T-helper 9 cell (primary cell): Measurements from ENCODE around the gene FNDC10.
A peak's percentile ranks its signal among the peaks of the same experiment; 100 is the strongest.

Experiments
- DNase-seq: peaks from one replicate; pipeline ENCODE4 v3.0.0-alpha.2; 2020

Gene FNDC10

DNA sequence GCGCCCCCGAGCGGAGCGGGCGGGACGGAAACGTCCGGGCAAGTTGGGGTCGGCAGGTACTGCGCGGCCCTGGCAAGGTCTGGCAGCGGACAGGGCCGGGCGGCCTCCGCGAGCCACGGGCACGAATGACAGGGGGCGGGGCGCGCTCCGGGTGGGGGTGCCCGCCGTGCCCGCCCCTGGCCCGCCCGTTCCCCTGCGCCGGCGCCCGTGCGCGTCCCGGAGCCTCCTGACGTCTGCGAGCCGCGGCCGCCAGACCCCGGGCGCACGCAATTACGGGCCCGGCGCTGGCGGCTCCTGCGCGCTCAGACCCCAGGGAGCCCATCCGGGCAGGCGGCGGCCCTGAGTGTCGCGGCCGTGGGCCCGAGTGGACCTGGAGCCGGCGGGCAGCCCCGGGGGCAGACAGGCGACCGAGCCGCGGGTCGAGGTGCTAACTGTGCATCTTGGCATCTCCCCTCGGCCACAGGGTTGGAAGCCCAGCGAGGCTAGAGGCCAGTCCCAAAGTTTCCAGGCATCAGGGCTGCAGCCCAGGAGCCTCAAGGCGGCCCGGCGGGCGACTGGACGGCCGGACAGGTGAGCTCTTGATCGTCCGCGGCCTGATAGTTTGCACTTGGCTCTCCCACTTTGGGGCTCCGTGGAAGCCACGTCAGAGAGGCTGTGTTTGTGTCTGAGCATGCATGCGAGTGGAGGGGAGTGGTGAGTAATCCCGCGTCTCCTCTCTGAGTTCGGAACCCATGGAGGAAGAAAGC is 16.3 kb upstream of the FNDC10 start:
- peak; percentile 44 for DNase-seq

DNA sequence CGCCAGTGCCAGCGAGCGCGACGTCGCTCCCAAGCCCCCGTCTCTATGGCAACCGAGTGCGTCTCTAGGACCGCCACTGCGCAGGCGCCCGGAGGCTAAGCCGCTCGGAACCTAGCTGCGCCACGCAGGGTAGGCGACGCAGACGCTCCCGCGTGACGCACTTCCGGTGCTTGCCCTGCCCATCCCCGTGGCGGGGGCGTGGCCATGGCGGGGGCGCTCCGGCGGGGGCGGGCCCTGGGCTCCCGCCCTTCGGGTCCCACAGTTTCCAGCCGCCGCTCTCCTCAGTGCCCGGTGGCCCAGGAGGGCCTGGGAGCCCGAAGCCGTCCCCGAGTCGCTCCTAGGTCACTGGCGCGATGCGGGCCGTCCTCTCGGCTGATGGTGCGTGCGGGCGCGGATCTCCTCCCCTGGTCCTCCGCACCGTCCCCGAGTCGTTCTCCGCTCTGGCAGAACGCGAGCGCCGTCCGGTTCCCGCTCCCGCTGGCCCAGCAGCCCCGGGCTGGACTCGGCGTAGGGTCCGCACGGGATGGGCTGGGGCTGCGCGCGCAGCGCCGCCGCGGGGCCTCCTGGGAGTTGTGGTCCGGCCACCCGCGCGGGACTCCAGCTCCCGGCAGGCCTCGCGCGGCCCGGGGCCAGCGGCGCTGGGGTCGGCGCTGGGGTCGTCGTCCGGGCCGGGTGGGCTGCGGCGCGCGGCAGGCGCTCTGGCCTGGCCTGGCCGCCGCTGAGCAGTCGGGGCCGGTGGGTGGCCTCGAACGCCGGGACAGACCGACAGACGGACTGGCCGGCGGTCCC is 15.5 kb upstream of the FNDC10 start, which contains the start of gene MIB2:
Gene MIB2, plus strand, starts transcription at position 245 of the 789 bp plus-strand sequence. CDS start 7,953 bp downstream, outside the sequence.
- peak; percentile 98 for DNase-seq

DNA sequence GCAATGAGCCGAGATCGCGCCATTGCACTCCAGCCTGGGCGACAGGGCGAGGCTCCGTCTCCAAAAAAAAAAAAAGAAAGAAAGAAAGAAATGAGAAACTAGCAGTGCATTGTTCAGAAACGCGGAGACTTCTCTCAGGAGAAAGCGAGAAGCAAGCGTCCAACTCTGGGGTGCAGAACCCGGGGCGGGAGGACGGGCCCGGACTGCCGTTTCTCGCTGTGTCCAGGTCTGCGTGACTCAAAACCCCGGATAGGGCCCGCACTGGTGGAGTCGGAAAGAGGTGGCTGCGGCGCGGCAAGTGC is 15.0 kb upstream of the FNDC10 start:
- no peak for DNase-seq

DNA sequence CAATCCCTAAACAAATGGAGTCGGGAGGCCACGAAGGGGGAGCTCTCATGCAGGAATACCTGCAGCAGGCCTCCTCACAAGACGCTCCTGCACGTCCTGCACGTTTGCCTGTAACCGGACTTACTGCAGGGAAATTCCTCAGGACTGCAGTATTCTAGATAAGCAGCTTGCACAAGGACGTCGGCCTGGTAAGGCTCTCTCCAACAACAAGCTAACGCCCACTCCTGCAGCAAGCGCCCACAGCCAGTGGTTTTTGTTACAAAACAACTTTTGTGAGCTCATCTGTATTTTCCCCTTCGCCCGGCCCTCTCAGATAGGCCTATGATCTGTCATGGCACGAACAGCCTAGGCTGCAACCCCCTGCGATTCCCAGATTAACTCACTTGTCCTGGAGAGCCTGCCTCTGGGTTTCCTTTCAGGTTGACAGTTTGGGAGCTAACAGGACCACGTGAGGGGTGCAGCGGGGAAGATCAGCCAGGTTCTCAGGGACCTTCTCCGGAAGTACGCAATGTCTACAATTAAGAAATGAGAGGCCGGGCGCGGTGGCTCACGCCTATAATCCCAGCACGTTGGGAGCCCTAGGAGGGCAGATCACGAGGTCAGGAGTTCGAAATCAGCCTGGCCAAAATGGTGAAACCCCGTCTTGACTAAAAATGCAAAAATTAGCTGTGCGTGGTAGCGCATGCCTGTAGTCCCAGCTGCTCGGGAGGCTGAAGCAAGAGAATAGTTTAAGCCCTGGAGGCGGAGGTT is 14.4 kb upstream of the FNDC10 start:
- DNase-seq = peak; percentile 38

DNA sequence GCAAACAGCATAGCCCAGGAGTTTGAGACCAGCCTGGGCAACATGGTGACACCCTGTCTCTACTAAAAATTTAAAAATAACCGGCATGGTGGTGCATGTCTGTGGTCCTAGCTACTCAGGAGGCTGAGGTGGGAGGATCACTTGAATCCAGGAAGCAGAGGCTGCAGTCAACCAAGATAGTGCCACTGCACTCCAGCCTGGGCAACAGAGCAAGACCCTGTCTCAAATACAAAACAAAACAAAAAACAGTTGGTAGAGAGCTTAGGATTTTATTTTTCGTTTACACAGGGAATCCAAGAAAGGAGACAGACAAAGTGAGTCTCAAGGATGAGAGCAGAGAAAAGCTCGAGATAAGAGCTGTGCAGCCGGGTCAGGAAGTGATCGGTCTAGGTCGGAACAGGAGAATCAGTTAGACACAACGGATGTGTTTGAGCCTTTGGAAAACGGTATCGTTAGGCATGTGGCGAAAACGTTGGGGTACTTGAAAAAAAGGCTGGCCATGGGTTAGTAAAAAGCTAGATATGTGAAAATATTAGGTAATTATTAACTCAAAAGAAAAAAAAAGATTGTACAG is 13.7 kb upstream of the FNDC10 start:
- DNase-seq = no peak

DNA sequence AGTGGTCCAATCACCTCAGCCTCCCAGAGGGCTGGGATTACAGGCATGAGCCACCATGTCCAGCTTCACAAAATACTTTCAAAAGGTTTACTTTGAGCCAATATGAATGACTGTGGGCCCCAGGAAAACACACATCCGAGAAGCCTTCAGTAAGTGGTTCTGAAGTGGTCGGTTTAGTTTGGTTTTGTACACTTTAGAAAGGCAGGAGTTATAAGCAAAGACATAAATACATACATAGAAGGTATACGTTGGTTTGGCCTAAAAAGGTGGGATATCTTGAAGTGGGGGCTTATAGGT is 12.1 kb upstream of the FNDC10 start:
- no peak for DNase-seq

DNA sequence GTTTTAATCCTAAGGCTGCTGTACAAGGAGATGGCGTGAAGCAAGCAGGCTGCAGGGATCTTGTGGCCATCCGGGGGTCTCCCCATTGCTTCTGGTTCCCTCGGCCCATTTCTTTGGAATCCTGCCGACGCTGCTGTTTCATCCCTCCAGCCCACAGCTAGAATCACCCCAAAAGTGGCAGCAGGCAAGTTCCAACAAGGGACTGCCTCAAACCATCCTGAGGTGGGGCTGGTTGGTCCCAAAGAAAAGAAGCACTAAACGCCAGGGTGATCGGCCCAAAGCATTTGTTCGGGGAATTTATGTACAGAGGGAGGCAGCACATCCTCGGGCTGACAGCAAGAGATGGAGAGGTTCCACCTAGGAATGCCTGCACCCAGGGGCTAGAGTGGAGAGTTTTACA is 10.9 kb upstream of the FNDC10 start:
- no peak for DNase-seq

DNA sequence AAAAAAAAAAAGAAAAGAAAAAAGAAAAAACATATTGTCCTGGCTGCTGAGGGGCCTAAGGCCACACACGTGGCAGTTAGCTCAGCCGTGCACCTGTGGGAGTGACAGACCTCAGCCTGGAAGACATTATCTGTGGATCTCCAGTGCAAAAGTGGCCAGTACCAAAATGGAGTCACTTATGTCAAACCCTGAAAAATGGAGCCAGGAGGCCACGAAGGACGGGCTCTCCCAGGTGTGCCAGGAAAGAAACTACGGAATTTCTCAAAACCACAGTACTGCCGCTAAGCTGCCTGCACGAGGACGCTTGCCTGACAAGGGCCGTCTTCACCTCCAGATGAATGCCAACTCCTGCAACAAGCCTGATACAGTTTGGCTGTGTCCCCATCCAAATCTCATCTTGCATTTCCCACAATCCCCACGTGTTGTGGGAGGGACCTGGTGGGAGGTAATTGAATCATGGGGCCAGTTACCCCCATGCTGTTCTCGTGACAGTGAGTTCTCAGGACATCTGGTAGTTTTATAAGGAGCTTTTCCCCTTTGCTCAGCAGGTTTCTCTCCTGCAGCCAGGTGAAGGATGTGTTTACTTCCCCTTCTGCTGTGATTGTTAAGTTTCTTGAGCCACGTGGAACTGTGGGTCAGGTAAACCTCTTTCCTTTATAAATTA is 10.0 kb upstream of the FNDC10 start:
- no peak for DNase-seq

DNA sequence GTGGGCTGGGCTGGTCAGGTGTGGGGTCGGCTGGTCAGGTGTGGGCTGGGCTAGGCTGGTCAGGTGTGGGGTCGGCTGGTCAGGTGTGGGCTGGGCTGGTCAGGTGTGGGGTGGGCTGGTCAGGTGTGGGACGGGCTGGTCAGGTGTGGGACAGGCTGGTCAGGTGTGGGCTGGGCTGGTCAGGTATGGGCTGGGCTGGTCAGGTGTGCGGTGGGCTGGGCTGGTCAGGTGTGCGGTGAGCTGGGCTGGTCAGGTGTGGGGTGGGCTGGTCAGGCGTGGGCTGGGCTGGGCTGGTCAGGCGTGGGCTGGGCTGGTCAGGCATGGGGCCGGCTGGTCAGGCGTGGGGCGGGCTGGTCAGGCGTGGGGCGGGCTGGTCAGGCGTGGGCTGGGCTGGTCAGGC is 6.3 kb upstream of the FNDC10 start:
- DNase-seq = no peak

DNA sequence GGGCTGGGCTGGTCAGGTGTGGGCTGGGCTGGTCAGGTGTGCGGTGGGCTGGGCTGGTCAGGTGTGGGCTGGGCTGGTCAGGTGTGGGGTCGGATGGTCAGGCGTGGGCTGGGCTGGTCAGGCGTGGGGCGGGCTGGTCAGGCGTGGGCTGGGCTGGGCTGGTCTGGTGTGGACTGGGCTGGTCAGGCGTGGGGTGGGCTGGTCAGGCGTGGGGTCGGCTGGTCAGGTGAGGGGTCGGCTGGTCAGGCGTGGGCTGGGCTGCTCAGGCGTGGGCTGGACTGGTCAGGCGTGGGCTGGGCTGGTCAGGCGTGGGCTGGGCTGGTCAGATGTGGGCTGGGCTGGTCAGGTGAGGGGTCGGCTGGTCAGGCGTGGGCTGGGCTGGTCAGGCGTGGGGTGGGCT is 5.8 kb upstream of the FNDC10 start:
- no peak for DNase-seq

DNA sequence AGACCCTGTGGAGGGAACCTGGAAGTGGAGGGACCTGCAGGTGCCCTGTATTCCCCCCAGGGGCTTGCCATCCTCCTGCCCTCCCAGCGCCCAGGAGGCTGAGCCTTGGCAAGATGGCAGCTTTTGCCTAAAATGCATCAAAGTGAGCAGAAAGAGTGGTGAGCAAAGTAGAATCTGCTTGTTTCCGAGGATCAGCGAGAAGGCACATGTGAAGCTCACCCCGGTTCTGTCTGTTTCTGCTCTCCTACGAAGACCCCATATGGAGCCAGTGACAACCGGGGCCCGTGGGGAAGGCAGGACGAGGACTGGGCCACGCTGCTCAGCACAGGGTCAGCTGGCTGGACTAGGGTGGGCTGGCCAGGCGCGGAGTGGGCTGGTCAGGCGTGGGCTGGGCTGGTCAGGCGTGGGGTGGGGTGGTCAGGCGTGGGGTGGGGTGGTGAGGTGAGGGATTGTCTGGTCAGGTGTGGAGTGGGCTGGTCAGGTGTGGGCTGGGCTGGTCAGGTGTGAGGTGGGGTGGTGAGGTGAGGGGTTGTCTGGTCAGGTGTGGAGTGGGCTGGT is 5.2 kb upstream of the FNDC10 start:
- no peak for DNase-seq

DNA sequence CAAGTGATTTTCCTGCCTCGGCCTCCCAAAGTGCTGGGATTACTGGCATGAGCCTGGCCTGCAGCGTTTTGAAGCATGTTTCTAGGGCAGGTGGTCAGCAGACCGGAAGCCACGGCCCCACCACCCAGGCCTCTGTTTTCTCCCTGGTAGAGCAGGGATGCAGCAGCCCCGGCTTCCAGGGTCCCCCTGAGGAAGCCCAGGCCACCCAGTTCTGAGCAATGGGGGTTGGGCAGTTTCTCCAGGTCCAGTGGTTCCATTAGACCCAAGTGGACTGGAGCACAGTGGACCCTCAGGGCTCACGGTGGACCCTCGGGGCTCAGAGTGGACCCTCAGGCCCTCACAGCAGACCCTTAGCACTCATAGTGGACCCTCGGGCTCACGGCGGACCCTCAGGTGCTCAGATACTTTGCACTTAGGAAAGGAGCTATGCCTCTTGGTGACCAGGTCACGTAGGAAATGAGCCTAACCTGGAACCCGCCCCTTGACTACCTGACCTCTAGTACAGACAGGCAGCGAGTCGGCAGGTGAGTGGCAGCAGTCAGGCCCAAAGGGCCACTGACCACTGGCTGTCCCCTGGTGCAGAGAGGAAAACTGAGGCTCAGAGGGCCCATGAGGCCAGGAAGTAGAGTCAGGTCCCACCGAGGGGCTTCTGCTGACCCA is 4.6 kb upstream of the FNDC10 start:
- DNase-seq = no peak

DNA sequence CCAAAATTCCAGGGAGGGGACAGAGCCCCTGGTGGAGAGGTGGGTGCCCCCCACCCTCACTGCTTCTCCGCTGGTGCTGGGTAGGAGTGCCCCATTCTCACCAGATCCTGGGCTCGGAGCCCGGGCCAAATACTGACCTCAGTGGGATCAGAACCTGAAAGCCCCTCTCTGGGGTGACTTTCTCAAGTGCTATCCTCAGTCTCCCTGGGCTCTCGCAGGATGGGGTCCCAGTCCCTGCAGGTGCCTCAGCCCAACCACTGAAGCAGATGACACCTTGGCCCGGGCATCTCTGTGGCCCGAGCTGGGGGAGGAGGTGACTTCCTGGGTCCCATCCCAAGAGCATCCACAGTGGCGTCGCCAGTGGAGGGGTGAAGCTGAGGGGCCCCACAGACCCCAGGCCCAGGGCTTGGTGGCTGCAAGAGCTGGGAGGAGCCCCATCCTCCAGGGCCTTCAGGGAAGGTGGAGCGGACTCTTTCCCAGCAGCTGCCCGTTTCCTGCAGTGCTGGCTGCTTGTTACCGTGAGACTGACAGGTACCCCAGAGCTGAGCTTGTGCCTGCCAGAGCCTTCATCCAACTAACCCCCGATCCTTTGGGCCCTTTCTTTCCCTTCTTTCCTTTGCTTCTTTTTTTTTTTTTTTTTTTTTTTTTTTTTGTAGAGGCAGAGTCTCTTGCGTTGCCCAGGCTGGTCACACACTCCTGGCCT is 3.9 kb upstream of the FNDC10 start:
- no peak for DNase-seq

DNA sequence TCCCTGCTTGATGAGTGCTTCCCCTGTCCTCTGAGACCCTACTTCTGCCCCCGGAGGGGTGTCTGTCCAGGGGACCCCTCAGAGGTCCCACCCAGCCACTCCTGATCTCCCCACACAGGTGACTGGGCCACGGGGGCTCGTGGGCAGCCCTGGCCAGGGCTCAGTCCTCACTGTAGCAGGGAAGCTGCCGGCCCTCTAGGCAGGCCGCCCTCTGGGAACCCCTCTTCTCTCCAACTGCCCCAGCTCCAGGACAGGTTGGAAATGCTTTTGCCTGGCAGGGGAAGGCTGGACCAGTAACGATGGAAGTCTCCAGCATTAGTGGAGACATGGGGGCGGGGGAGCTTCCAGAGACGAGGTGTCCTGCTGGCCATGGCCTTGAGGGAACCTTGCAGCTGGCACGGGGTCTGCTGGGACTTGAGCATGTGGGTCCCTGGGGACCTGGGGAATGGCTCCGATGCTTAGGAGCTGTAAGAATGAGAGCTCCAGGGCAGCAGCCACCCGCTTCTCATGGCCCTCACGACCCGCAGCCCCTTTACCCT is 3.1 kb upstream of the FNDC10 start:
- no peak for DNase-seq

DNA sequence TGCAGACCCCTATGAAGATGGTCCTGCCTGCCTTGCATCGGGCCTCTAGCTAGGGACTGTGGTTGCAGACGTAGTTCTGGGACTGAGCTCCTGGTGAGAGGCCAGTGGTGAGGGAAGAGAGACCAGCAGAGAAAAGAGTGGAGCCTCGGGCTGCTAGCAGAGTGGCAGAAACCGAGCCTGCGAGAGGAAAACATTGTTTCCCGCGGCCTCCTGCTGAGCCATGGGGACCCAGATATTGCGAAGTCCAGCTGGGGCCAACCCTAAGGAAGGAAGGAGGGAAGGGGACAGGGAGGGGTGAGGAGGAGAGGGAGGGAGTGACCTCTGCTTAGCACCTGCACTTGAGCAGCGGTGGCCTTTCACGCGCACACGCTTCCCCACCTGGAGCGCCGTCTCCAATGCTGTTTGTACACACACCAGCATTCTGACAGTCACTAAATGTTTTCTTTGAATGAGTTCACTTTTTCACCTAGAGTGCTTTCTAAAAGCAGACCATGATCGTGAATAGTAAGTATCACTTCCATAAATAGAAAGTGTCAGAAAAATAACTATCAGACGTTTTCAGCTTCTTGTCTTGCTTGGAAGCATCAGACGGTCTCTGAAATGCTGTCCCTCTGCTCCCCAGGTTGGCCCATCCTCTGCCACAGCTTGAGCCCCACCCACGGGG is 2.5 kb upstream of the FNDC10 start:
- DNase-seq = no peak

DNA sequence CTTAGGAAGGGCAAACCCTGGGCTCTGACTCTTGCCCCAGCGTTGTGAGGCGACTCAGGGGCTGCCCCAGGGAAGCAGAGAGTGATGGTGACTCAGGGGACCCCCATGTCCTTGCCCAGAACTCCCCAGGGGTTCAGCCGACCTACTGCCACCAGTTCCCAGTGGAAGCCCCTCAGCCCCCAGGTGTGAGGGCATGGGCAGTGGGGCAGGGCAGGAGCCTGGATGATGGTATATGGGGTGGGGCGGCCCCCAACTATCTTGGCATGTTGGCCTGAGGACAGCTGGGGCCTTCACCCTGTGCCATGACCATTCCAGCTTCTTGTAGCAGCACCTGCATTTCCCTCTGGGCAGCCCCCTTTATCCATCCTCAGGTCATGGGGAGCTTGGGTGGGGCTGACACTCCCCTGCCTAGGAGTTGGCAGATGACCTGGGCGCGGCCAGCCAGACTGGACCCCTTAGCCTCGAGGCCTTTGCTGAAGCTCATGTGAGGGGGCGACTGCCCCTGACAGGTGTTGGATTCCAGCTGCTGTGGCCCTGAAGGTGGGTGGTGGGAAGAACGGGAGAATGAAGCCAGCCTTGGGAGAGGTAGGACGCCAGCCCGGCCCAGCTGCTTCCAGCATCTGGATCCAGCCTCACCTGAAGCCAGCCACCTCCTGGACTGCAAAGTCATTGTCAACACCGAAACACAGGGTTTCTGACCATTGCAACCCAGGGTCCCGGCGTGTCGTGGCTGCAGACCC is 1.8 kb upstream of the FNDC10 start:
- no peak for DNase-seq

DNA sequence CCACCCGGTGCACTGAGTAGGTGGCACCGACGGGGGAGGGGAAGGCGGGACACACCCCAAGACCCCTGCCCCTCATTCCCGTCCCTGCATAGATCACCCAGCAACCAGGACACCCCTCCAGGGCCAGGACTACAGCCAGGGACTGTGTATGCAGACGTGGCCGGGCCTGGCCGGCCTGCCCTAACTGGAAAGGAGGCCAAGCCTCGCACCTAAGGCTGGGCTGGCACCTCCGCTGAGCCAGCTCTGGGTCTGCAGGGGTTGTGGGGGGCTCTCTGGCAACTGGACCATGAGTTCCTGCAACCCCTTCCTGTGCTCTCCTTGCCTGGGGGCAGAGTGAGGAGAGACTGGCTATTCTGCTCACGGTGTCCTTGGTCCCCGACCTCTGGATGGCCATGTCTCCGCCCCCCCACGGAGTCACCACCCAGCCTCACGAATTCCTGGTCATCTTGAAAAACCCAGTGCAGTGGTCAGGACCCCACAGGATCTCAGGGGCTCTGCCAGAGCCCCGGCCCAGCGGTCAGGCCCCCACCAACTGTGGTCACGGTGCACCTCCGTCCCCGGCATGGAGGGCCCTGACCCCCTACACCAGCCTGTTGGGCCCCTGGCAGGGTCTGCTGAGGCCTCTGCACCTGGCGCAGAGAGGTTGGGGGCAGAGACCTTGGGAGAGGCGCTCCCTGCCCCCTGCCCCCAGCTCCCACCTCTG is 1.1 kb upstream of the FNDC10 start:
- DNase-seq = no peak

DNA sequence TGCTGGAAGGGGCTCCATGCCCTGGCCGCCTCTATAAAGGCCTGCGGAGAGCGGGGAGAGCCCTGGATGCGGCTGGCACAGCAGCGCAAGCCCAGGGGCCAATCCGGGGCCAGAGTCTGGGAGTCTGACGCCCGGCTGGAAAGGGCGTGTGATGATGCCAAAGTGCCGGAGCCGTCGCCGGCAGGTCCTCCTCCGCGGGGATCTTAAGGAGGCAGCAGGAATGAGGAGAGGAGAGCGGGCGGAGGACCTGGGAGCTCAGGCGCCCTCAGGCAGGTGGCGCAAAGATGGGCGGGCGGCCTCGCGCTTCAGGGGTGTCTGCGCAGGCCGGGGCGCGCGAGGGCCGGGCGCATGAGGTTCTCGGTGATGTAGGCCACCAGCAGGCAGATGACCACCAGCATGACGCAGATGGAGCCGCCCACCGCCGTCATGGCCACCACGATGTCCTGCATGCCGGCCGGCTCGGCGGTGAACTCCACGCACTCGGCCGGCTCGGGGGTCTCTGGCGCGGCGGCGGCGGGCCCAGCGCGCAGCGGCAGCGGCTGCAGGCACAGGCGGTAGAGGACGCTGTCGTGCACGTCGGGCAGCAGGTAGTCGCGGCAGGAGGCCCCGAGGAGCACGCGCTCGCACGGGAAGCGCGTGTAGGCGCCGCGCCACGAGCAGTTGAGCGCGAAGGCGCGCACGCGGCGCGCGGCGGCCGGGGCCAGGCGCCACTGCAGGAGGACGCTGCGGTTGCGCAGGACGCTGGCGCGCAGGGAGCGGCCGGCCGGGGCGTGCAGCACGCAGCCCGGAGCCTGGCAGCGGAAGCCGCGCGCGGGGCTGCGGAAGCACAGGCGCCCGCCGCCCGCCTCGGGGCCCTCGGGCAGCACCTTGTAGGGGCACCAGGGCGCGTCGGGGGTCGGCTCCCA is 653 bp downstream of the FNDC10 start:
- DNase-seq = no peak
